ENCODE measurements around the gene DGCR2.
"Not testable (repeated sequence)": the region's sequence is repeated elsewhere in the genome, so short reads cannot be mapped to it uniquely, and the experiment has no call there.

GRCh38 chr22:19050847-19051246 is 71.4 kb downstream of the DGCR2 start:
- not testable (repeated sequence) for TF ChIP-seq CTCF, EZH2phosphoT487 (IDR thresholded peaks at IDR 0.05; ENCODE audit: low read length)
